Central memory CD8-positive, alpha-beta T cell (primary cell): ENCODE measurements around the gene CACNA1I.
A peak's percentile ranks its signal among the peaks of the same experiment; 100 is the strongest.
"Not testable (repeated sequence)": the region's sequence is repeated elsewhere in the genome, so short reads cannot be mapped to it uniquely, and the experiment has no call there.

Experiments used
- ATAC-seq: fragments of 150-1000 bp; cut with Tn5 transposase; replicated peaks from 2 replicates; pipeline ENCODE4 v1.10.0; 2022; ENCODE audit warnings: mild to moderate bottlenecking, moderate FRiP score, moderate number of reproducible peaks; ENCODE audit not compliant: poor library complexity, severe bottlenecking; ENCODE audit errors: extremely low read depth
- DNase-seq, 2 donors: peaks; one replicate each; pipeline ENCODE4 v3.0.0; 2021; ENCODE audit warnings: low spot score in 2 of 2
- H3K27ac Mint-ChIP-seq: one replicate; pipeline ENCODE4 v1.8.0; 2022; ENCODE audit warnings: low read depth, mild to moderate bottlenecking, moderate library complexity, mixed read lengths
- H3K27me3 Mint-ChIP-seq: one replicate; pipeline ENCODE4 v1.8.0; 2022; ENCODE audit warnings: mixed read lengths
- H3K36me3 Mint-ChIP-seq: one replicate; pipeline ENCODE4 v1.8.0; 2022; ENCODE audit warnings: mild to moderate bottlenecking, moderate library complexity, mixed read lengths; ENCODE audit not compliant: insufficient read depth
- H3K4me1 Mint-ChIP-seq: one replicate; pipeline ENCODE4 v1.8.0; 2022; ENCODE audit warnings: mixed read lengths
- H3K4me3 Mint-ChIP-seq: one replicate; pipeline ENCODE4 v1.8.0; 2022; ENCODE audit warnings: mild to moderate bottlenecking, moderate library complexity, mixed read lengths
- H3K9me3 Mint-ChIP-seq: one replicate; pipeline ENCODE4 v1.8.0; 2022; ENCODE audit warnings: mixed read lengths

CACNA1I gene

GRCh38 chr22:39570665-39571064 is at the start of gene CACNA1I:
CACNA1I (plus strand) TSS chr22:39570753; CDS start chr22:39570753, 0 bp downstream.
- ATAC-seq (no peak), DNase-seq (no peak)
- peaks cover 6% of the 10 kb centered on the region for H3K4me1 Mint-ChIP-seq
- peaks cover 10% of the 10 kb centered on the region for H3K27me3 Mint-ChIP-seq
- peaks cover 4% of the 10 kb centered on the region for H3K9me3 Mint-ChIP-seq
- H3K27ac Mint-ChIP-seq: no peak within 1 kb of the TSS
- peaks cover 1% of the 10 kb centered on the region for H3K36me3 Mint-ChIP-seq
- no peak within 1 kb of the TSS for H3K4me3 Mint-ChIP-seq

- Mint-ChIP-seq H3K27ac (peak overlapping the region; percentile 98), H3K36me3 (peaks cover 61% of the 10 kb centered on the region), H3K4me1 (peaks cover 40% of the 10 kb centered on the region), H3K4me3 (peak overlapping the region; percentile 90)
- not testable (repeated sequence) for H3K27me3 Mint-ChIP-seq, ATAC-seq, DNase-seq, H3K9me3 Mint-ChIP-seq
Observed at GRCh38 chr22:39521106-39521885, 49.3 kb upstream of the CACNA1I start.

- peak overlapping the region; percentile 90 for H3K4me3 Mint-ChIP-seq
- H3K36me3 Mint-ChIP-seq: peaks cover 63% of the 10 kb centered on the region
- H3K27me3 Mint-ChIP-seq, H3K9me3 Mint-ChIP-seq, DNase-seq, ATAC-seq: not testable (repeated sequence)
- peaks cover 46% of the 10 kb centered on the region for H3K4me1 Mint-ChIP-seq
- H3K27ac Mint-ChIP-seq: peak overlapping the region; percentile 98
Observed at GRCh38 chr22:39522091-39522490, 48.5 kb upstream of the CACNA1I start.

- DNase-seq: no peak
- peaks cover 58% of the 10 kb centered on the region for H3K36me3 Mint-ChIP-seq
- H3K4me3 Mint-ChIP-seq: peak overlapping the region; percentile 90
- H3K27me3 Mint-ChIP-seq: no peaks in the 10 kb centered on the region
- H3K9me3 Mint-ChIP-seq: no peaks in the 10 kb centered on the region
- H3K4me1 Mint-ChIP-seq: peaks cover 53% of the 10 kb centered on the region
- H3K27ac Mint-ChIP-seq: peak overlapping the region; percentile 98
- ATAC-seq: no peak
Observed at GRCh38 chr22:39522567-39523300, 47.8 kb upstream of the CACNA1I start.

- H3K4me1 Mint-ChIP-seq: peaks cover 67% of the 10 kb centered on the region
- H3K27me3 Mint-ChIP-seq: no peaks in the 10 kb centered on the region
- H3K36me3 Mint-ChIP-seq: peaks cover 68% of the 10 kb centered on the region
- H3K4me3 Mint-ChIP-seq: peak overlapping the region; percentile 21
- no peaks in the 10 kb centered on the region for H3K9me3 Mint-ChIP-seq
- ATAC-seq (no peak), DNase-seq (no peak)
- no peak overlapping the region for H3K27ac Mint-ChIP-seq
Observed at GRCh38 chr22:39524089-39524752, 46.3 kb upstream of the CACNA1I start.

- H3K9me3 Mint-ChIP-seq: no peaks in the 10 kb centered on the region
- peak overlapping the region; percentile 21 for H3K4me3 Mint-ChIP-seq
- no peaks in the 10 kb centered on the region for H3K27me3 Mint-ChIP-seq
- DNase-seq (no peak), ATAC-seq (no peak)
- peaks cover 70% of the 10 kb centered on the region for H3K36me3 Mint-ChIP-seq
- H3K27ac Mint-ChIP-seq: peak overlapping the region; percentile 90
- peaks cover 74% of the 10 kb centered on the region for H3K4me1 Mint-ChIP-seq
Observed at GRCh38 chr22:39524753-39525657, 45.5 kb upstream of the CACNA1I start.

GRCh38 chr22:39525658-39525975 is 44.9 kb upstream of the CACNA1I start:
- no peaks in the 10 kb centered on the region for H3K9me3 Mint-ChIP-seq
- no peak for ATAC-seq
- H3K4me1 Mint-ChIP-seq: peaks cover 80% of the 10 kb centered on the region
- no peak for DNase-seq
- H3K27me3 Mint-ChIP-seq: no peaks in the 10 kb centered on the region
- no peak overlapping the region for H3K4me3 Mint-ChIP-seq
- peaks cover 65% of the 10 kb centered on the region for H3K36me3 Mint-ChIP-seq
- peak overlapping the region; percentile 90 for H3K27ac Mint-ChIP-seq

- peak; percentile 28 for ATAC-seq
- no peaks in the 10 kb centered on the region for H3K27me3 Mint-ChIP-seq
Observed at GRCh38 chr22:39526736-39527171, 43.8 kb upstream of the CACNA1I start.

GRCh38 chr22:39527481-39527961 is 43.0 kb upstream of the CACNA1I start:
- Mint-ChIP-seq H3K36me3 (peaks cover 54% of the 10 kb centered on the region), H3K4me1 (peaks cover 86% of the 10 kb centered on the region), H3K9me3 (no peaks in the 10 kb centered on the region), H3K27me3 (no peaks in the 10 kb centered on the region), H3K27ac (peak overlapping the region; percentile 85), H3K4me3 (peak overlapping the region; percentile 98)
- no peak for ATAC-seq
- no peak for DNase-seq

More at GRCh38 chr22:39526736-39527171, 43.8 kb upstream of the CACNA1I start:
- no peak for DNase-seq
- Mint-ChIP-seq H3K9me3 (no peaks in the 10 kb centered on the region), H3K4me1 (peaks cover 89% of the 10 kb centered on the region), H3K27ac (peak overlapping the region; percentile 85), H3K4me3 (peak overlapping the region; percentile 98), H3K36me3 (peaks cover 58% of the 10 kb centered on the region)

- no peaks in the 10 kb centered on the region for H3K9me3 Mint-ChIP-seq
- H3K36me3 Mint-ChIP-seq: peaks cover 49% of the 10 kb centered on the region
- ATAC-seq: no peak
- peak overlapping the region; percentile 85 for H3K27ac Mint-ChIP-seq
- no peaks in the 10 kb centered on the region for H3K27me3 Mint-ChIP-seq
- peak overlapping the region; percentile 98 for H3K4me3 Mint-ChIP-seq
- DNase-seq: no peak
- peaks cover 79% of the 10 kb centered on the region for H3K4me1 Mint-ChIP-seq
Observed at GRCh38 chr22:39528080-39528661, 42.4 kb upstream of the CACNA1I start.

GRCh38 chr22:39528681-39529486 is 41.7 kb upstream of the CACNA1I start:
- Mint-ChIP-seq H3K4me3 (peak overlapping the region; percentile 98), H3K36me3 (peaks cover 44% of the 10 kb centered on the region), H3K27me3 (no peaks in the 10 kb centered on the region), H3K4me1 (peaks cover 75% of the 10 kb centered on the region), H3K27ac (peak overlapping the region; percentile 85), H3K9me3 (no peaks in the 10 kb centered on the region)
- ATAC-seq (peak; percentile 12), DNase-seq (peak; percentile 87)
